Measurements from ENCODE around the gene BRAP.
A peak's percentile ranks its signal among the peaks of the same experiment; 100 is the strongest.
"Not testable (repeated sequence)": the region's sequence is repeated elsewhere in the genome, so short reads cannot be mapped to it uniquely, and the experiment has no call there.

BRAP gene, protein sequence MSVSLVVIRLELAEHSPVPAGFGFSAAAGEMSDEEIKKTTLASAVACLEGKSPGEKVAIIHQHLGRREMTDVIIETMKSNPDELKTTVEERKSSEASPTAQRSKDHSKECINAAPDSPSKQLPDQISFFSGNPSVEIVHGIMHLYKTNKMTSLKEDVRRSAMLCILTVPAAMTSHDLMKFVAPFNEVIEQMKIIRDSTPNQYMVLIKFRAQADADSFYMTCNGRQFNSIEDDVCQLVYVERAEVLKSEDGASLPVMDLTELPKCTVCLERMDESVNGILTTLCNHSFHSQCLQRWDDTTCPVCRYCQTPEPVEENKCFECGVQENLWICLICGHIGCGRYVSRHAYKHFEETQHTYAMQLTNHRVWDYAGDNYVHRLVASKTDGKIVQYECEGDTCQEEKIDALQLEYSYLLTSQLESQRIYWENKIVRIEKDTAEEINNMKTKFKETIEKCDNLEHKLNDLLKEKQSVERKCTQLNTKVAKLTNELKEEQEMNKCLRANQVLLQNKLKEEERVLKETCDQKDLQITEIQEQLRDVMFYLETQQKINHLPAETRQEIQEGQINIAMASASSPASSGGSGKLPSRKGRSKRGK

DNA sequence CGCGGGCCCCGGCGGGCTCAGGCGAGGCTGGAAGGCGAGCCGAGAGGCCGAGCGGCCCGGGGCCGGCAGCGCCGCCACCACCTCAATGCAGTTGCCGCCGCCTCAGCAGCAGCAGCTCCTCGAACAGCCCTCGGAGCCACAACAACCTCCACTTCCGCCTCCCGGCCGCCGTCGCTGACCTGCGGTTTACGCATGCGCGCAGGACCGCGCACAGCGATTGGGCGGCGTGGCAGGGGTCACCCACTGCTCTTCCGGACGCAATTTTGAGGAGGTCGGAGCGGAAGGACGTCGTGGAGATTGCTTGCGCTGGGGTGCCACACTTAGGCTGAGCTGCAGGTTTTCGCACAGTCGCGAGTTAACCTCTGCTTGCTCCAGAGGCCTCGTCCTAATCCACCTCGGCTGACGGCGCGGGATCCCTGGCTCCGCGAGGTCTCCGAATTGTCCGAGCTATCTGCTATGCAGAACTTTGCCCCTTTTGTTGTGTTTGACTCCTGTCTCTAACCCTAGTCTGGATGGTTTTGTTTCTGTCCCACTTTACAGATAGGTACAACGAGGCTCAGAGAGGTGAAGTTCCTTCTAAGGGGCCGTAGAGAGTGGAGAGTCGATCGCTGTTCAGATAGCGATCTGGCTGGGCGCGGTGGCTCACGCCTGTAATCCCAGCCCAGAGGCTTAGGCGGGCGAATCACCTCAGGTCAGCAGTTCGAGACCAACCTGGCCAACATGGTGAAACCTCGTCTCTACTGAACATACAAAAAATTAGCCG lies at the start of gene BRAP, which contains the start of gene ACAD10:
BRAP (minus strand) TSS at position 146 of the 763 bp plus-strand sequence. CDS start 164 bp downstream, outside the sequence.
ACAD10 (plus strand) TSS at position 243 of the 763 bp plus-strand sequence. CDS start 6,657 bp downstream, outside the sequence.
- in situ Hi-C loops (cut with HindIII; ENCODE audit: low pct_ligation_motif_present, low pct_unique_long_range_greater_than_20kb, low sequenced_read_pairs), result no loop called here
- peak; percentile 99 for DNase-seq

DNA sequence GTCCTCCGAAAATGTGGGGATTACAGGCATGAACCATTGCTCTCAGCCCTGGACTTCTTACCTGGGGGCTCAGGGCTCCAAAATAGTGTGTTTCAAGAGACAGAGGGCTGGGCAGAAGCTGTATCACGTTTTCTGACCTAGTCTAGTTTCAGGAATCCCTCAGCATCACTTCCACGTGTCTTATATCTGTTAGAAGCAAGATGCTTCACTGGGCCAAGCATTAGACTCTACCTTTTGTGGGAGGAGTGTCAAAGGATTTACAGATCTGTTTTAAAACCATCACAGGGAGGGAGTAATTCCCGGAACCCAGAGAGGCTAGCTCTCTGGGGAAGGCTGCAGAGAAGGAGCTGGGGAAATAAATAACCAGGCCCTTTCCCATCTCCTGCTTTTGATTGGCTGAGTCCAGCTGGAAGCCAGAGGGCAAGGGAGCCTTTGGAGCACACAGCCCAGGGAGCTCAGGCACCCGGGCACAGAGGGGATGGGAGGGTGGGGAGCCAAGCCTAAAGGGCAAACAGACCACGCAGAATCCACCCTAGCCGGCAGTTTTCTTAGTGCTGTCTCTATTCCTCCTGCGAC lies 47.7 kb upstream of the BRAP start:
- in situ Hi-C loops (cut with HindIII; ENCODE audit: low pct_ligation_motif_present, low pct_unique_long_range_greater_than_20kb, low sequenced_read_pairs), result no loop called here
- peak; percentile 81 for DNase-seq

DNA sequence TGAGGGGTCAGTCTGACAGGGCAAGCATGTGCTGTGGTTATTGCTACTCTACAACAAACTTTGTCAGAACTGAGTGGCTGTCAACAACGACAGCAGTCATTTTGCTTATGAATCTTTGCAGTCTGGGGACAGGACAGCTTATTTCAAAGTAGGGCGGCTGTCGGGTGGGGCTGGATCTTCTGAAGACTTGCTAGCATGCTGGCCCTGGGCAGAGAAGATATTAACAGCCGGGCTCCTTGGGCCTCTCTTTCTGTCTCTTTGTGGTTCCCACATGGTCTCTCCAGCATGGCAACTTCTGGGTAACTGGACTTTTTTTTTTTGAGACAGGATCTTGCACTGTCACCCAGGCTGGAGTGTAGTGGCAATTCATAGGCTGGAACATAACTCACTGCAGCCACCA lies 47.0 kb upstream of the BRAP start:
- DNase-seq, result no peak
- in situ Hi-C loops (cut with HindIII; ENCODE audit: low pct_ligation_motif_present, low pct_unique_long_range_greater_than_20kb, low sequenced_read_pairs), result no loop called here

DNA sequence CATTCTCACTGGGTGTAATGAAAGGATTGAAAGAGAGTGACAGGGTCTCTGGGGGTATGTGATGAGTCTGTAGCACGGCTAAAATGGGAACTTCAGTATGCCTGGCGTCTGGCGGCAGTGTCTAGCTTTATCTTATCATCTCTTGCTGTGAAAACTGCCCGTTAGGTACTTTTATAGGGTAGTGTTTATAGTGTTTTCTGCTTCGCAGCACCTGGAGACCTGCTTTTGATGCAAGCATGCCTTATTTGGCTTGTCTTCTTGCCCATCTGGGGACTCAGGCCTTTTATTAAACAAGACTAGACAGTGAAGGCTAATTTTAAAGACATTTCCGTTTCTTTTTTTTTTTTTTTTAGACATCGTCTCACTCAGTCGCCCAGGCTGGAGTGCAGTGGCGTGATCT lies 44.7 kb upstream of the BRAP start:
- DNase-seq, result no peak
- in situ Hi-C loops (cut with HindIII; ENCODE audit: low pct_ligation_motif_present, low pct_unique_long_range_greater_than_20kb, low sequenced_read_pairs), result no loop called here

DNA sequence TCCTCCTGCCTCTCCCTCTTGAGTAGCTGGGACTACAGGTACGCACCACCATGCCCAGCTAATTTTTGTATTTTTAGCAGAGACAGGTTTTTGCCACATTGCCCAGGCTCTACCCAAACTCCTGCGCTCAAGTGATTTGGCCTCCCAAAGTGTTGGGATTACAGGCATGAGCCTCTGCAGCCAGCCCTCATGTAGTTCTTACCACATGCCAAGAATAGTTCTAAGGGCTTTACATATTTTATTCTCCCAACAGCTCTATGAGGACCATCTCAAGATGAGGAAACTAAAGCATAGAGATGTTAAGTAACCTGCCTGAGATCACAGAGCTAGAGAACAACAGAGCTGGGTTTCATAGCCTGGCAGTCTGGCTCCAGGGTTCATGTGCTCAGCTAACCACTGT lies 43.0 kb upstream of the BRAP start:
- in situ Hi-C loops (cut with HindIII; ENCODE audit: low pct_ligation_motif_present, low pct_unique_long_range_greater_than_20kb, low sequenced_read_pairs), result no loop called here
- no peak for DNase-seq

DNA sequence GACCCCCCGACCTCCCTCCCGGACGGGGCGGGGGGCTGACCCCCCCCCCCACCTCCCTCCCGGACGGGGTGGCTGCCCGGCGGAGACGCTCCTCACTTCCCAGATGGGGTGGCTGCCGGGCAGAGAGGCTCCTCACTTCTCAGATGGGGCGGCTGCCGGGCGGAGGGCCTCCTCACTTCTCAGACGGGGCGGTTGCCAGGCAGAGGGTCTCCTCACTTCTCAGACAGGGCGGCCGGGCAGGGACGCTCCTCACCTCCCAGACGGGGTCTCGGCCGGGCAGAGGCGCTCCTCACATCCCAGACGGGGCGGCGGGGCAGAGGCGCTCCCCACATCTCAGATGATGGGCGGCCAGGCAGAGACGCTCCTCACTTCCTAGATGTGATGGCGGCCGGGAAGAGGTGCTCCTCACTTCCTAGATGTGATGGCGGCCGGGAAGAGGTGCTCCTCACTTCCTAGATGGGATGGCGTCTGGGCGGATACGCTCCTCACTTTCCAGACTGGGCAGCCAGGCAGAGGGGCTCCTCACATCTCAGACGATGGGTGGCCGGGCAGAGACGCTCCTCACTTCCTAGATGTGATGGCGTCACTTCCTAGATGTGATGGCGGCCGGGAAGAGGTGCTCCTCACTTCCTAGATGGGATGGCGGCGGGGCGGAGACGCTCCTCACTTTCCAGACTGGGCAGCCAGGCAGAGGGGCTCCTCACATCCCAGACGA lies 38.0 kb upstream of the BRAP start:
- DNase-seq; in situ Hi-C loops (cut with HindIII; ENCODE audit: low pct_ligation_motif_present, low pct_unique_long_range_greater_than_20kb, low sequenced_read_pairs): not testable (repeated sequence)

DNA sequence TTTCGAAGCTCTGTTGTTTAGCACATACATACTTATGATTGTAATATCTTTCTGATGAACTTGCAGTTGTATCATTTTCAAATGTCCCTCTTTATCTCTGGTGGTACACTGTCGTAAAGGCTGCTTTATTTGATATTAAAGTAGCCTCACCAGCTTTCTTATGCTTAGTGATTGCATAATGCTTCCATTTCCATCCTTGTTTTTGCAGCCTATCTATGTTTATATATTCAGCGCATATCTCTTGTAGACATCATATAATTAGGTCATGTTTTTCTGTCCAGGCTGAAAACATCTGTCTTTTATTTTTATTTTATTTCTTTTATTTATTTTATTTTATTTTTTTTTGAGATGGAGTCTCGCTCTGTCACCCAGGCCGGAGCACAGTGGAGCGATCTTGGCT lies 34.7 kb upstream of the BRAP start:
- in situ Hi-C loops (cut with HindIII; ENCODE audit: low pct_ligation_motif_present, low pct_unique_long_range_greater_than_20kb, low sequenced_read_pairs), result no loop called here

DNA sequence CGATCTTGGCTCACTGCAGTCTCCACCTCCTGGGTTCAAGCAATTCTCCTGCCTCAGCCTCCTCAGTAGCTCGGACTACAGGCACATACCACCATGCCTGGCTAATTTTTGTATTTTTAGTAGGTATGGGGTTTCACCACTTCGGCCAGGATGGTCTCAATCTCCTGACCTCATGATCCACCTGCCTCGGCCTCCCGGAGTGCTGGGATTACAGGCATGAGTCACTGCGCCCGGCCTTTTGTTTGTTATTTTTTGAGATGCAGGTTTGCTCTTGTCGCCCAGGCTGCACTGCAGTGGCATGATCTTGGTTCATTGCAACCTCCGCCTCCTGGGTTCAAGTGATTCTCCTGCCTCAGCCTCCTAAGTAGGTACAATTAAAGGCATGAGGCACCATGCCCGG lies 33.6 kb upstream of the BRAP start:
- in situ Hi-C loops (cut with HindIII; ENCODE audit: low pct_ligation_motif_present, low pct_unique_long_range_greater_than_20kb, low sequenced_read_pairs); DNase-seq: not testable (repeated sequence)

More for the DNA sequence above, 34.7 kb upstream of the BRAP start:
- DNase-seq, result no peak

DNA sequence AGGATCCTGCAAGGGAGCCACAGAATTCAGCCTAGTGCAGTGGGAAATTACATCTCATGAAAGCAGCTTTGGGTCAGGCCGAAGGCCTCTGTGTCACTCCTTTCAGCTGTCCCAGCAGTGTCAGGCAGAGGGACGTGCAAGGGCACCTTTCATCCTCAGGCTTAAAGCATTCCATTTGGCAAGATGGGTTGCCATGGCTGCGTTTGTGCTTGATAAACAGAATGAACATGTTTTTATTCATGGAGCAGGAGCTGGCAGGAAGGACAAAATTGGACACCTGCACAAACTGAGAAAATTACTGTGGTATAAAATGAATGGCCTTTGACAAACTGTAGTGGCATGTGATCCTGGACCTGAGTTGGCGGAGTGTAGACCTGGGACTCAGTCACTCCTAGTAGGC lies 29.5 kb upstream of the BRAP start:
- DNase-seq, result no peak
- in situ Hi-C loops (cut with HindIII; ENCODE audit: low pct_ligation_motif_present, low pct_unique_long_range_greater_than_20kb, low sequenced_read_pairs), result no loop called here

DNA sequence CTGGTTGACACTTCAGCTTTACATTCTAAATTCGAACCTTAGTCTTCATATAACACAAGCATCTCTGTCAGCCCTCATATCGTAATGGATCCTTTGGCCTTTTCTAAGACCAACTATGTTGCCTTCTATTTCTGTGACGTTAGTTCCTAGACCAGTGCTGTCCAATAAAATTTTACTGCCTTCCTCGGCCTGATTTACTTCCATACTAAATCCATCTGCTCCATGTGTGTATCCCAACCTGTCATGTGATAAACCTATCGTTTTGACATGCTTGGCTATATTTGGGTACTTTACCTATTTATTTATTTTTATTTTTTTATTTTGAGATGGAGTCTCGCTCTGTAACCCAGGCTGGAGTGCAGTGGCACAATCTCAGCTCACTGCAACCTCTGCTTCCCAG lies 20.4 kb upstream of the BRAP start:
- no peak for DNase-seq
- in situ Hi-C loops (cut with HindIII; ENCODE audit: low pct_ligation_motif_present, low pct_unique_long_range_greater_than_20kb, low sequenced_read_pairs), result no loop called here

DNA sequence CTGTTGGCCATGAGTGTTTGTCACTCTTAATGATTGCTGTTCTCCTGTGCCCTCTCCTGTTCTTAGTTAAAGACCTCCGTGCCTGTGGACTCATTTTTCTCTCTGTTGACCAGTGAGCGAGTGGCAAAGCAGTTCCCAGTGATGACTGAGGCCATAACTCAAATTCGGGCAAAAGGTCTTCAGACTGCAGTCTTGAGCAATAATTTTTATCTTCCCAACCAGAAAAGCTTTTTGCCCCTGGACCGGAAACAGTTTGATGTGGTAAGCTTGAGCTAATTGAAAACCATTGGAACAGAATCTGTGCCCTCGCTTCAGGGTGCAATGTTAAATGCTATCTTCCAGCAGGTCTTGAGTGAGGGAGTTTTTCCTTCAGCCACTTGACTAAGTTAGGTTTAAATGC lies 19.9 kb upstream of the BRAP start:
- no peak for DNase-seq
- in situ Hi-C loops (cut with HindIII; ENCODE audit: low pct_ligation_motif_present, low pct_unique_long_range_greater_than_20kb, low sequenced_read_pairs), result no loop called here

DNA sequence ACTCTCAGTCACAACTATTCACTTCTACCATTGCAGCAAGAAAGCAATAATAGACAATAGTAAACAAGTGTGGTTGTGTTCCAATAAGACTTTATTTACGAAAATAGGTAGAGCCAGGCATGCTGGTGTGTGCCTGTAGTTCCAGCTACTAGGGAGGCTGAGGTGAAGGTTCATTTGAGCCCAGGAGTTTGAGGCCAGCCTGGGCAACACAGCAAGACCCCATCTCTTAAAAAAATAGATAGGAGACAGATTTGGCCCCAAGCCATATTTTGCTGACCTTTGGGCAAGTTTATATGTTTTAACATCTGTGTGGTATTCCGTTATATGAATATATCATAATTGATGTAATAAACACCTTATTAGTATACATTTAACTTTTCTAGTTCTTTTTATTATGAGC lies 14.2 kb upstream of the BRAP start:
- DNase-seq, result no peak
- in situ Hi-C loops (cut with HindIII; ENCODE audit: low pct_ligation_motif_present, low pct_unique_long_range_greater_than_20kb, low sequenced_read_pairs), result no loop called here

DNA sequence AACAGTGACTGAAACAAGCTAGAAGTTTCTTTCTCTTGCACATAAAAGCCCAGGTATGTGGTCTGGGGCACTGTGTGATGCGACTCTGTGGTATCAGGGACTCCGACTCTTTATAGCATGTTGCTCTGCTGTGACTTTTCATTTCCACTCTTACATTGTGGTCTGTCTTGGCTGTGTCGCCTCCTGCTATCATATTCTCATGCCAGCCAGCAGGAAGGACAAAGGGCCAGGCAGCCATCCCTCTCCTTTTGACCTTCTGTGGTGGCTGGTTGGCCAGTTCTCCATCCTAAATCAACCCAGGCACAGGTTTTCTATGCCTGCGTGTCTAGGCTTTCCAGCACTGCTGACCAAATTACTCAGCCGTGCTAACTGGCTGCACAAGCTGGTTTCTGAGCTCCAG lies 8.1 kb upstream of the BRAP start:
- DNase-seq, result no peak
- in situ Hi-C loops (cut with HindIII; ENCODE audit: low pct_ligation_motif_present, low pct_unique_long_range_greater_than_20kb, low sequenced_read_pairs), result no loop called here

DNA sequence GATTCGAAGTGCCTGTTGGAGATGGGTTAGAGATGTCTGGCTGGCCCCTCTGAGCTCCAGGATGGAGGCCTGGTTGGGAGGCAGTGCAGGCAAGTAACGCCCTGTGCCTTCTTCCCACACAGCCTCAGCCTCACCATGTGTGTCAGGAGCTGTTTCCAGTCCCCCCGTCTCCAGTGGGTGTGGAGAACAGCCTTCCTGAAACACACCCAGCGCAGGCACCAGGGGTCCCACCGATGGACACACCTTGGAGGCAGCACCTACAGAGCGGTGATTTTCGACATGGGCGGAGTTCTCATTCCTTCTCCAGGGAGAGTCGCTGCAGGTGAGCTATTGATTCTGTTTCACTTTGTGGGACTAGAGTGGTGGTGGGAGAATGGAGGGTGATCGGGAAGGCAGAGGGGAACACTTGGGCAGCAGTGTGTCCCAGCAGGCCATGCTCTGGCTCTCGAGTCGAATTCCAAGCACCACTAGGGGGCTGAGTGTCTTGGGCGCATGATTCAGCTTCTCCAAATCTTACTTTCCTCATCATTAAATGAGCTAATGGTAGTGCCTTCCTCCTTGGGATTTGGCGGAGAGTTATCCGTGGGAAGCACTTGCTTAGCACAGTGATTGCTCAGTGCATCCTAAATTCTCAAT lies 6.9 kb upstream of the BRAP start:
- in situ Hi-C loops (cut with HindIII; ENCODE audit: low pct_ligation_motif_present, low pct_unique_long_range_greater_than_20kb, low sequenced_read_pairs), result no loop called here
- DNase-seq, result peak; percentile 37

DNA sequence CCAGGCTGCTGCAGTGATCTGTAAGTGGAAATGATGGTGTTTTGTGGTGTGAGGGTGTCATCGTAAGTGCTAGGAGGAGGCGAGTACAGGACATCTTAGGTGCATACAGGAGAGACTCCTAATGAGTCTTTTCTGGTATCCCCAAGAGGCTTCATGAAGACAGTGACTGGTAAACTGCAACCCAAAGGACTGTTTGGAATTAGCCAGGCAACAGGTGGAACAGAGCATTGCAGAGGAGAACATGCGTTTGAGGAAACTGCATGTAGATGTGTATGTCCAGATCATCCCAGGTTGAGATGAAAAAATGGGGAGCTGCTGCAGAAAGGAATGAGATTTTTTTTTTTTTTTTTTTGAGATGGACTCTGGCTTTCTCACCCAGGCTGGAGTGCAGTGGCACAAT lies 5.5 kb upstream of the BRAP start:
- DNase-seq, result no peak
- in situ Hi-C loops (cut with HindIII; ENCODE audit: low pct_ligation_motif_present, low pct_unique_long_range_greater_than_20kb, low sequenced_read_pairs), result no loop called here

DNA sequence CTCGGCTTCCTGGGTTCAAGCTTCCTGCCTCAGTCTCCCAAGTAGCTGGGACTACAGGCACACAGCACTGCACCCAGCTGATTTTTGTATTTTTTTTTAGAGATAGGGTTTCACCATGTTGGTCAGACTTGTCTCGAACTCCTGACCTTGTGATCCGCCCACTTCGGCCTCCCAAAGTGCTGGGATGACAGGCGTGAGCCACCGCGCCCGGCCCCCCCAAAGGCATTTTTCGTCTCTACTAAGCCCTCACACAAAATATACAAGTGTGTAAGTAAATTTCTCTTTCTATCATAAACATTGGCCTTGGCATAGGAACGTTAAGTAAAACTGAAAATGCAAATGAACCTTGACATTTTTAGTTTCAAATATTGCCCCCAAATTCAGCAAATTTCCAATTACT lies 2.2 kb upstream of the BRAP start:
- no peak for DNase-seq
- in situ Hi-C loops (cut with HindIII; ENCODE audit: low pct_ligation_motif_present, low pct_unique_long_range_greater_than_20kb, low sequenced_read_pairs), result no loop called here

DNA sequence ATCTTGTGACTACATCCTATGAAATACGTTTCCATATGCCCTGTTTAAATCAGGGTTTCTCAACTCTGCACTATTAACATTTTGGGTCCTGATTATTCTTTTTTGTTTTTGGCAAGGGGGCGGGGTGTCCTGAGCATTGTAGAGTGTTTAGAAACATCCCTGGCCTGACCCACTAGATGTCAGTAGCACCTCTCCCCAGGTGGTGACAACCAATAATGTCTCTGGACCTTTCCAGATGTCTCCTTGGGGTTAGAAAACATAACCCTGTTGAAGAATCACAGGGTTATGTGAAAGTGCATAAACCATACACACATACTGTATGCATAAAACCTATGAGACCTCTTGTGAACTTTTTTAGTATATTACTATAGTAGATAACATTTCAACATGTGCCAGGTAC lies 1.5 kb upstream of the BRAP start:
- in situ Hi-C loops (cut with HindIII; ENCODE audit: low pct_ligation_motif_present, low pct_unique_long_range_greater_than_20kb, low sequenced_read_pairs), result no loop called here

DNA sequence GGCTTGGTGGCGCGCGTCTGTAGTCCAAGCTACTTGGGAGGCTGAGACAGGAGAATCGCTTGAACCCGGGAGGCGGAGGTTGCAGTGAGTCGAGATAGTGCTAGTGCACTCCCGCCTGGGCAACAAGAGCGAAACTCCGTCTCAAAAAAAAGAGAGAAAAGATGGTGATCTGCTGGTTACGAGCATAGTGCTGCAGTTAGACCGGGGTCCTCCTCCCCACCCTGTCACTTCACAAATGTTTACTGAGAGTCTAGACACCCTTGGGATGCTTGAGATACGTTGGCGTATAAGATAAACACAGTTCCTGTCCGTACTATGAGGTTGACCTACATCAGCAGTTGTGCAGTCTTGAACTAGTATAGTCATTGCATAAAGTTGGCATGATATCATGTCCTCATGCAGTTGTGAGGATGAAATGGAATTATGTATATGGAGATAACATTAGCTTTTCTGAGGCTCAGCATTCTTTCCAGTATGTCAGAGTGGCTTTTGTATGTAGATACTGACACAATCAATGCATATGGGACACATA lies 884 bp upstream of the BRAP start:
- in situ Hi-C loops (cut with HindIII; ENCODE audit: low pct_ligation_motif_present, low pct_unique_long_range_greater_than_20kb, low sequenced_read_pairs), result no loop called here
- DNase-seq, result no peak

More for the DNA sequence above, 1.5 kb upstream of the BRAP start:
- DNase-seq, result peak; percentile 21
